CD4-positive, alpha-beta T cell treated with Interferon gamma for 1 hour (primary cell): ENCODE results near the gene FBN1.

Source experiments
- DNase-seq: peaks from one replicate; pipeline ENCODE4 v3.0.0-alpha.2; 2020

The FBN1 gene

GRCh38 chr15:48650931-48651330 lies 5.4 kb upstream of the FBN1 start:
- no peak for DNase-seq

- no peak for DNase-seq
Observed at GRCh38 chr15:48647962-48648361, 2.5 kb upstream of the FBN1 start.

- DNase-seq = no peak
Observed at GRCh38 chr15:48646331-48646730, 822 bp upstream of the FBN1 start.

GRCh38 chr15:48644827-48645557 lies 517 bp downstream of the FBN1 start:
- DNase-seq = no peak

- DNase-seq = no peak
Observed at GRCh38 chr15:48644467-48644826, 1.1 kb downstream of the FBN1 start.

- no peak for DNase-seq
Observed at GRCh38 chr15:48643776-48644466, 1.6 kb downstream of the FBN1 start.

GRCh38 chr15:48643206-48643605 lies 2.3 kb downstream of the FBN1 start:
- DNase-seq = no peak

GRCh38 chr15:48642795-48643194 lies 2.7 kb downstream of the FBN1 start:
- DNase-seq = no peak

- DNase-seq = no peak
Observed at GRCh38 chr15:48641416-48641815, 4.1 kb downstream of the FBN1 start.

- no peak for DNase-seq
Observed at GRCh38 chr15:48638963-48639362, 6.5 kb downstream of the FBN1 start.

- no peak for DNase-seq
Observed at GRCh38 chr15:48637639-48638038, 7.9 kb downstream of the FBN1 start.

- DNase-seq = no peak
Observed at GRCh38 chr15:48636511-48636910, 9.0 kb downstream of the FBN1 start.

- no peak for DNase-seq
Observed at GRCh38 chr15:48634893-48635292, 10.6 kb downstream of the FBN1 start.

GRCh38 chr15:48634096-48634495 lies 11.4 kb downstream of the FBN1 start:
- no peak for DNase-seq

GRCh38 chr15:48632651-48633050 lies 12.9 kb downstream of the FBN1 start:
- no peak for DNase-seq

GRCh38 chr15:48631176-48631770 lies 14.2 kb downstream of the FBN1 start:
- DNase-seq = no peak

- no peak for DNase-seq
Observed at GRCh38 chr15:48630245-48630644, 15.3 kb downstream of the FBN1 start.

- no peak for DNase-seq
Observed at GRCh38 chr15:48628832-48629231, 16.7 kb downstream of the FBN1 start.

- no peak for DNase-seq
Observed at GRCh38 chr15:48627260-48627940, 18.1 kb downstream of the FBN1 start.

- DNase-seq = no peak
Observed at GRCh38 chr15:48625126-48625525, 20.4 kb downstream of the FBN1 start.

- no peak for DNase-seq
Observed at GRCh38 chr15:48624700-48625099, 20.8 kb downstream of the FBN1 start.

- no peak for DNase-seq
Observed at GRCh38 chr15:48623456-48623855, 22.1 kb downstream of the FBN1 start.

GRCh38 chr15:48622237-48622636 lies 23.3 kb downstream of the FBN1 start:
- DNase-seq = no peak

GRCh38 chr15:48619446-48619845 lies 26.1 kb downstream of the FBN1 start:
- DNase-seq = no peak
